GM23248 (cell line): ENCODE data around the gene POLR2M.

Experiments
- EZH2 ChIP-seq: fragments of 200-600 bp; sonication (generic); IDR thresholded peaks from 2 replicates; pipeline ENCODE4 v1.6.1; 2018; ENCODE audit warnings: antibody characterized with exemption, mild to moderate bottlenecking; ENCODE audit not compliant: insufficient read depth, poor library complexity, severe bottlenecking
- EZH2phosphoT487 ChIP-seq: fragments of 200-600 bp; sonication (generic); IDR thresholded peaks from 2 replicates; pipeline ENCODE4 v1.6.1; 2018; ENCODE audit warnings: antibody characterized with exemption, moderate library complexity, mild to moderate bottlenecking, low read depth; ENCODE audit not compliant: insufficient read depth

- no peak for TF ChIP-seq EZH2phosphoT487
- no peak for TF ChIP-seq EZH2
Measured at GRCh38 chr15:57763176-57763964, 56.9 kb downstream of the POLR2M start.
